Measurements from ENCODE around the gene SH2D4B. TPM values are rescaled to one million over a fixed set of nuclear protein-coding genes. Genes with fewer than 3 reads are reported as not detected.

SH2D4B gene
- total RNA-seq, 1 donor from 2014 or later, result 1.4 TPM

GRCh38 chr10:80544316-80544953, 6.7 kb downstream of the SH2D4B start:
- no peaks in the 10 kb centered on the region for H3K36me3 ChIP-seq

GRCh38 chr10:80545258-80545881, 7.7 kb downstream of the SH2D4B start:
- no peak overlapping the region for H3K27ac ChIP-seq
- no peak for TF ChIP-seq CTCF (IDR thresholded peaks at IDR 0.05)
- no peaks in the 10 kb centered on the region for H3K27me3 ChIP-seq (ENCODE audit: low read depth)
- no peak overlapping the region for H3K4me3 ChIP-seq
- intact Hi-C loops (cut with DNase I), result no loop called here
- H3K36me3 ChIP-seq, result no peaks in the 10 kb centered on the region
- ATAC-seq (no peak), DNase-seq (no peak)
- H3K4me1 ChIP-seq, result peaks cover 13% of the 10 kb centered on the region
- H3K9me3 ChIP-seq, result no peaks in the 10 kb centered on the region

More at GRCh38 chr10:80544316-80544953, 6.7 kb downstream of the SH2D4B start:
- intact Hi-C loops (cut with DNase I), result no loop called here
- no peak overlapping the region for H3K27ac ChIP-seq
- no peak overlapping the region for H3K4me3 ChIP-seq
- DNase-seq (no peak), ATAC-seq (no peak)
- TF ChIP-seq CTCF (IDR thresholded peaks at IDR 0.05), result no peak
- H3K27me3 ChIP-seq (ENCODE audit: low read depth), result no peaks in the 10 kb centered on the region
- peaks cover 15% of the 10 kb centered on the region for H3K4me1 ChIP-seq
- H3K9me3 ChIP-seq, result no peaks in the 10 kb centered on the region

GRCh38 chr10:80552151-80552646, 14.5 kb downstream of the SH2D4B start:
- H3K27me3 ChIP-seq (ENCODE audit: low read depth), result no peaks in the 10 kb centered on the region
- no peaks in the 10 kb centered on the region for H3K4me1 ChIP-seq
- no peak overlapping the region for H3K27ac ChIP-seq
- peak; percentile 57 to 64 for ATAC-seq
- no peaks in the 10 kb centered on the region for H3K9me3 ChIP-seq
- no peak for TF ChIP-seq CTCF (IDR thresholded peaks at IDR 0.05)
- H3K36me3 ChIP-seq, result no peaks in the 10 kb centered on the region
- no peak for DNase-seq
- intact Hi-C loops (cut with DNase I), result no loop called here
- H3K4me3 ChIP-seq, result no peak overlapping the region

GRCh38 chr10:80553436-80553835, 15.7 kb downstream of the SH2D4B start:
- no peak for TF ChIP-seq CTCF (IDR thresholded peaks at IDR 0.05)
- Histone ChIP-seq H3K27me3 (ENCODE audit: low read depth) (no peaks in the 10 kb centered on the region), H3K4me3 (no peak overlapping the region), H3K9me3 (no peaks in the 10 kb centered on the region), H3K27ac (no peak overlapping the region), H3K4me1 (no peaks in the 10 kb centered on the region), H3K36me3 (no peaks in the 10 kb centered on the region)
- DNase-seq (no peak), ATAC-seq (no peak)
- intact Hi-C loops (cut with DNase I), result no loop called here

GRCh38 chr10:80554050-80554449, 16.3 kb downstream of the SH2D4B start:
- no peak for TF ChIP-seq CTCF (IDR thresholded peaks at IDR 0.05)
- H3K27me3 ChIP-seq (ENCODE audit: low read depth), result no peaks in the 10 kb centered on the region
- no peaks in the 10 kb centered on the region for H3K9me3 ChIP-seq

More at GRCh38 chr10:80554050-80554449, 16.3 kb downstream of the SH2D4B start:
- no peaks in the 10 kb centered on the region for H3K4me1 ChIP-seq
- DNase-seq, result no peak
- ATAC-seq, result no peak
- no peak overlapping the region for H3K27ac ChIP-seq
- H3K36me3 ChIP-seq, result no peaks in the 10 kb centered on the region
- no peak overlapping the region for H3K4me3 ChIP-seq
- intact Hi-C loops (cut with DNase I), result no loop called here
